Measurements from ENCODE around the gene PAK1.

Gene PAK1

DNA sequence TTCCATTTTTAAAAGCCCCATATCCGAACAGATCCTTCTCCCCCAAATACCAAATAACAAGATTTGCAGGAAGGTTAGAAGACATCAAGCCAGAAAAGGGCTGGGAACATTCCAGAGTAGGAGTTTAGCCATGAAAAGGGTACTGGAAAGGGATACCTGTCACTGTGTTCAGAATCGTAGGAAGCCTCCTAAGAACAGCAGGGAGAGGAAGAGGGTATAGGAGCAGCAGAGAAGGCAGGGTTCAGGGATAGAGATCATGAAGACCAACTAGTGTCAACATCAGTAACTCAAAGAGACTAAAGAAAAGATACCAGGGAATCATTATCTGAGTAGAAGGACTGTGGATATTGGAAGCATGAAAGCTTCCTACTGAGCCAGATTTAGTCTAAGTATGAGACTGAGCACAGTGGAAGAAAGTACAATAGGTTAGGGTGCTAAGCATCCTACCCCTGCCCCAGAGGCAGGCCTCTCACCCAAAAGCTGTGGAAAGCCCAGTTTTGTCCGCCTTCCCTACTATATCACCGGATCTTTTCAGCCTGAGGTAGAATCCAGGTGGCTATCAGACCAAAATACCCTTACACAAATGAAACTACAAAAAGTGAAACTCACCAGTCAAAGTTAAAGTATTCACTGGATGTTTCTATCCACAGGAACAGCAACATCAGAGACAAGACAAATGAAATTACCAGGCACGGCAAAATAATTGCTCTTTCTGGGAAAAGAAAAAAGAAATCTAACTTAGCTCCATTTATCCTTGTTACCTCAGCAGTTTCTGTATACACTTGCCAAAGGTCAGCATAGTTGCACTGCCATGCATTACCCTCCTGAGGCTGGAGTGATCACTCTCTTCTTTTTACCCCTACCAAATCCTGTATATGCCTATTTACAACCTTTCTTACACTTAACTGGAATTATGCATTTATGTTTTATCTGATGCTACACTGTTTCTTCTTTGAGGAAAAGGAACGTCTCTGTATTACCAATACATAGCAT, 189.1 kb downstream of the PAK1 start:
- DNase-seq: no peak
- no peaks in the 10 kb centered on the region for H3K36me3 Mint-ChIP-seq (ENCODE audit: insufficient read depth)
- H3K27me3 Mint-ChIP-seq: peaks cover 70 to 80% of the 10 kb centered on the region in 2 donors
- ATAC-seq (replicated peaks): no peak
- no peak overlapping the region for H3K27ac Mint-ChIP-seq
- no peak overlapping the region for H3K4me3 Mint-ChIP-seq
- H3K4me1 Mint-ChIP-seq (ENCODE audit: low read depth in 2 of 2): no peaks in the 10 kb centered on the region
- H3K9me3 Mint-ChIP-seq: no peaks in the 10 kb centered on the region

DNA sequence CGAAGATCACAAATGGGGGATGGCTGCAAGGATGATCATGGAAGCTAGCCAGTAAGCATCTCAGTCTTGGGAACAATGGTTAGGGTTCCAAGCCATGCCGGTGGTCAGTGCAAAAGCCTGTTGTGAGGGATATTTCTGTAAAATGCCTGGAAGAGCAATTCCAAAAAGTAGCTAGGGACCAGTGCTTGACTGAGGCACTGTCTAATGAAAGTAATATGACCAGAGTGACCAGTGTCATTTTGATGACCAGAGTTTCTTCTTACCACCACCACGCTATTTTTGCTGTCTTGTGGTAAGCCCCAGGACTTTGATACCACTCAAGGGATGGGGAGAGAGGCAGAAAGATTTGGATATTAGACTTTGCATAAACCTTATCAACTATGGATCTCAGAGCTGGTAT, 190.8 kb downstream of the PAK1 start:
- no peak for DNase-seq
- no peak overlapping the region for H3K4me3 Mint-ChIP-seq
- peaks cover 58 to 80% of the 10 kb centered on the region in 2 donors for H3K27me3 Mint-ChIP-seq
- H3K9me3 Mint-ChIP-seq: no peaks in the 10 kb centered on the region
- H3K27ac Mint-ChIP-seq: no peak overlapping the region
- no peaks in the 10 kb centered on the region for H3K4me1 Mint-ChIP-seq (ENCODE audit: low read depth in 2 of 2)
- no peak for ATAC-seq (replicated peaks)
- H3K36me3 Mint-ChIP-seq (ENCODE audit: insufficient read depth): no peaks in the 10 kb centered on the region

DNA sequence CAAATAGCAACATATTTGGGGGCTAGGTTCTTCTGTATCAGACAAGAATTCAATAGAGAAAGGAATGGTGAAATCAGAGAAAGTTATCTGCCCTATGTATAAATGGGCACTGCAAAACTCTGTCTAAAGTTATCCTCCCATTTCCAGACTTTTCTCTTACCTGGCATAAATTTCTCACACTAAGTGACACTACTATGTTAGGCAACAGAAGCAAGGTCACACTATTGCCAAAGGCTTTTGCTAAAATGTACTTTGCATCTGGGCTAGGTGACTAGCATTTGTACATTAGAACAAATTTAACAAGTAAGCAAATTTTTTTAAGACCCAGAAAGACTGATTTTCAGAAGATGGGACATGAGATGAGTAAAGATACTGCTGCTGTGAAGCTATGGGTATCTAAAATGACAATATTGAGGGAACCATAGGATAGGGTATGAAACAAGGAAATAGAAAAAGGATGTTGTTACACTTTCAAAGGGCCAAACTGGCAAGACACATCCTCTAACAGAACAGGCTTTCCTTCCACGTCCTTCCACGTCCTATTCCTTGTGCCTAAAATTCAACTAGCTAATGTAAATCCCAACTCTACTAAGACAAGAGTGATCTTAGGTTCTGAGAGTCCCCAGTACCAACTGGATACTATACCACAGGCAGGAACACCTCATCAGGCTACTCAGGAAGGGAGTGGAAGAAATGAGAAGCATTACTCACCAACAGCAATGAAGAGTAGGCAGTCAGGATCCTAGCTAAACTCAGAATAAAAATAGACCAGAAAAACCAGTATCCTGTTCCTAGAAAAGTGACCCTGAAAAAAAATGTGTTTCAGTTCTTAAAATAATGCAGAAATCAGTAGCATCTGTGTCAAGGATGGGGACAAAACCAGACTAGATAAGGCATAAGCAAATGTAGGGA, 195.0 kb downstream of the PAK1 start:
- no peak overlapping the region for H3K4me3 Mint-ChIP-seq
- no peak overlapping the region for H3K27ac Mint-ChIP-seq
- no peaks in the 10 kb centered on the region for H3K9me3 Mint-ChIP-seq
- peaks cover 28 to 47% of the 10 kb centered on the region in 2 donors for H3K27me3 Mint-ChIP-seq
- no peaks in the 10 kb centered on the region for H3K4me1 Mint-ChIP-seq (ENCODE audit: low read depth in 2 of 2)
- ATAC-seq (replicated peaks) (no peak), DNase-seq (no peak)
- H3K36me3 Mint-ChIP-seq (ENCODE audit: insufficient read depth): no peaks in the 10 kb centered on the region

DNA sequence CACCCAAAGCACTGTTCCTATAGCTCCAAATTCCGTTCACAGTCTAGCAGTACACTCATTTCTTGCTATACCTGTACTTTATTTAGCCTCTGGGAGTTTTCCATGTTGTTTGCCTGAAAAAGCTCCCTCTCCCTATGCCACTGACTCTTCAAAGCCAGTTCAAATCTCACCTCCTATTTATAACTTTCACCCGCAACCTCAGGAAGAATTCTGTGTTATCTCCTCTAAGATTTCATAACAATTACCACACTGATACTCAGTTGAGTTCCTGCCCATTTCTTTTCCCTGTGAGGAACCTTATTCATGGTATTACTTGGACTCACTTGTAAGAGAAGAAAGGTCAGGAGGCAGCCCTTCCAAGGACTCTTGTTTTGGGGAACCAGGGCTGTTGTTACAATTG, 197.6 kb downstream of the PAK1 start:
- DNase-seq: no peak
- Mint-ChIP-seq H3K4me1 (ENCODE audit: low read depth in 2 of 2) (no peaks in the 10 kb centered on the region), H3K9me3 (no peaks in the 10 kb centered on the region), H3K27ac (no peak overlapping the region), H3K36me3 (ENCODE audit: insufficient read depth) (no peaks in the 10 kb centered on the region), H3K4me3 (no peak overlapping the region), H3K27me3 (peaks cover 17 to 43% of the 10 kb centered on the region in 2 donors)
- ATAC-seq (replicated peaks): no peak
